Measurements from ENCODE around the gene SERINC2. TPM values are rescaled to one million over a fixed set of nuclear protein-coding genes. Genes with fewer than 3 reads are reported as not detected.

The SERINC2 gene
- total and polyA plus RNA-seq, 2 donors (not counting 1 experiment from before 2014, with no cell fraction given): 28.4 to 104 TPM

DNA sequence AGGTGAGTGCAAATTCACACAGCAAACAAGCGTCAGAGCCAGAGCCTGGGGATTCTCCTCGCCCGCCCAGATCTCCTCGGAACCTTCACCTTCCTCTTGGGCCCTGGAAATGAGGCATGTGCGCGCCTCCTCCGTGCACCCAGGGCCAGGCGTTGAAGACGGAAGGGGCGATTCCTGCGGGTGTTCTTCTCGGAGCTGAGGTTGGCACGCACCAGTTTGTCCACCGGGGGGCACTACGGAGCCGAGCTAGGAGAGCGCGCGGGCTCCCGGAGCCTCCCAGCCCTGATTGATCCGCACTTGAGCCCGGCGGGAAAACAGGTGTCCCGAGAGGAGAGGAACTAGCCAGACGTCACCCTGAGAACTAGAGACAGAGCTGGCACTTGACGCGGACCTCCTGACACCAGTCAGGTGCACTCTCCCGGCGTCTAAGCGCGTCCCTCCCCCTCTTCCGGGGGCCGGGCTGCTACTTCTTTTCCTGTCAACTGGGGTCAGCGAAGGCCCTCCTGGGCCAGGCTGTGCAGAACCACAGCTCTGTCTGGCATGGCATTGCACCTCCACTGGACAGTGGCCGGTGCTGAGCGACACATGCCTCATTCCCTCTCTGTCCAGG lies 18.3 kb upstream of the SERINC2 start:
- peak overlapping the region in 1 of 4 experiments; percentile 33 for H3K4me3 ChIP-seq (replicated peaks in 1 of 4; ENCODE audit: control extremely low read depth in 1 of 4, insufficient read depth in 1 of 4, low read depth in 3 of 4, low read length in 4 of 4)
- no peaks in the 10 kb centered on the region for H3K9me3 ChIP-seq (ENCODE audit: control insufficient read depth, insufficient read depth, low read depth, low read length)
- H2AFZ ChIP-seq (ENCODE audit: low read length): peak overlapping the region; percentile 9
- H4K20me1 ChIP-seq (ENCODE audit: control insufficient read depth, extremely low read depth, insufficient read depth, low read length): no peaks in the 10 kb centered on the region
- no peaks in the 10 kb centered on the region for H3K27me3 ChIP-seq (ENCODE audit: control insufficient read depth, insufficient read depth, low read length)
- no peak overlapping the region for H3K9ac ChIP-seq (ENCODE audit: insufficient read depth, low read length)
- no peaks in the 10 kb centered on the region for H3K36me3 ChIP-seq (ENCODE audit: control insufficient read depth, insufficient read depth, low read length)
- H3K4me2 ChIP-seq (ENCODE audit: extremely low read depth, insufficient read depth, low read length): peak overlapping the region; percentile 19
- no peak overlapping the region for H3K27ac ChIP-seq (ENCODE audit: insufficient read depth, low read length)
- H3K4me1 ChIP-seq (ENCODE audit: control insufficient read depth, extremely low read depth, insufficient read depth, low read length): peaks cover 21% of the 10 kb centered on the region
- peak; percentile 63 to 70 for DNase-seq (ENCODE audit: low read depth in 2 of 2)
- TF ChIP-seq CTCF (conservative IDR thresholded peaks at IDR 0.05 in 1 of 2, IDR thresholded peaks at IDR 0.05 in 1 of 2; ENCODE audit: low read depth in 1 of 2, low read length in 2 of 2) (peak; percentile 76 to 86), EZH2 (IDR thresholded peaks at IDR 0.05; ENCODE audit: low read length, missing control alignments) (no peak)
- no peaks in the 10 kb centered on the region for H3K79me2 ChIP-seq (ENCODE audit: control insufficient read depth, insufficient read depth, low read length)

DNA sequence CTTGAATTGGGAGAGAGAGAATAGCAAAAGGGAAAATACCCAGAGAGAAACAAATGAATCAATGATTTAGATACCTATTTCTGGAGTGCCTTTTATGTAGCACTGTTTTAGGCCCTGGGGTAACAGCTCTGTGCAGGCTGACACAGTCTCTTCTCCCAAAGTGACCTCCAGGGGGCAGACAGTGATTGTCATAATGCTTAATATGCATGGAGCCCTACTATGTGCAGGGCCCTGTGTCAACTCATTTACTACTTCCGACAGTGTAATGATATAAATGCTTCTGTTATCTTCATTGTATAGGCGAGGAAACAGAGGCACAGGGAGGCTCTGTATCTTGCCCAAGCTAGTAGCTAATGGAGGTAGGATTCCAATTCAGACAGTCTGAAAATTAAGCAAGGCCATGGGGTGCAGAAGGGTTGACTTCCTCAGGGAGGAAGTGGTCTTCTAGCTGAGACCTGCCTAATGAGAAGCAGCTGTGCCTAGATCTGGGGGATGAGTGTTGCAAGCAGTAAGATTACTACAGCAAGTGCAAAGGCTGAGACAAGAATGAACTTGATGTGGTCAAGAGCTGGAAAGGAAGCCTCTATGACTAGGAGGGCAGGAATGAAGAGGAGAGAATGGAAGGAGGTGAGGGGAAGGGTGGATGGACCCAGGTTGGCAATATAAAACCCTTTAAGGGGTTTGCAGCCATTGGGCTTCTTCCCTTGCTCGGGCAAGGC lies 16.2 kb upstream of the SERINC2 start:
- DNase-seq (ENCODE audit: low read depth in 2 of 2): peak; percentile 77 to 91
- Histone ChIP-seq H3K4me3 (replicated peaks in 1 of 4; ENCODE audit: control extremely low read depth in 1 of 4, insufficient read depth in 1 of 4, low read depth in 3 of 4, low read length in 4 of 4) (no peak overlapping the region), H3K9ac (ENCODE audit: insufficient read depth, low read length) (no peak overlapping the region), H3K4me2 (ENCODE audit: extremely low read depth, insufficient read depth, low read length) (peak overlapping the region; percentile 48), H4K20me1 (ENCODE audit: control insufficient read depth, extremely low read depth, insufficient read depth, low read length) (no peaks in the 10 kb centered on the region), H3K27me3 (ENCODE audit: control insufficient read depth, insufficient read depth, low read length) (no peaks in the 10 kb centered on the region), H3K79me2 (ENCODE audit: control insufficient read depth, insufficient read depth, low read length) (no peaks in the 10 kb centered on the region), H3K27ac (ENCODE audit: insufficient read depth, low read length) (peak overlapping the region; percentile 71), H3K4me1 (ENCODE audit: control insufficient read depth, extremely low read depth, insufficient read depth, low read length) (peaks cover 27% of the 10 kb centered on the region), H3K9me3 (ENCODE audit: control insufficient read depth, insufficient read depth, low read depth, low read length) (no peaks in the 10 kb centered on the region), H2AFZ (ENCODE audit: low read length) (no peak overlapping the region), H3K36me3 (ENCODE audit: control insufficient read depth, insufficient read depth, low read length) (no peaks in the 10 kb centered on the region)
- TF ChIP-seq EZH2 (IDR thresholded peaks at IDR 0.05; ENCODE audit: low read length, missing control alignments): no peak
- TF ChIP-seq CTCF (conservative IDR thresholded peaks at IDR 0.05 in 1 of 2, IDR thresholded peaks at IDR 0.05 in 1 of 2; ENCODE audit: low read depth in 1 of 2, low read length in 2 of 2): peak; percentile 39 to 50

DNA sequence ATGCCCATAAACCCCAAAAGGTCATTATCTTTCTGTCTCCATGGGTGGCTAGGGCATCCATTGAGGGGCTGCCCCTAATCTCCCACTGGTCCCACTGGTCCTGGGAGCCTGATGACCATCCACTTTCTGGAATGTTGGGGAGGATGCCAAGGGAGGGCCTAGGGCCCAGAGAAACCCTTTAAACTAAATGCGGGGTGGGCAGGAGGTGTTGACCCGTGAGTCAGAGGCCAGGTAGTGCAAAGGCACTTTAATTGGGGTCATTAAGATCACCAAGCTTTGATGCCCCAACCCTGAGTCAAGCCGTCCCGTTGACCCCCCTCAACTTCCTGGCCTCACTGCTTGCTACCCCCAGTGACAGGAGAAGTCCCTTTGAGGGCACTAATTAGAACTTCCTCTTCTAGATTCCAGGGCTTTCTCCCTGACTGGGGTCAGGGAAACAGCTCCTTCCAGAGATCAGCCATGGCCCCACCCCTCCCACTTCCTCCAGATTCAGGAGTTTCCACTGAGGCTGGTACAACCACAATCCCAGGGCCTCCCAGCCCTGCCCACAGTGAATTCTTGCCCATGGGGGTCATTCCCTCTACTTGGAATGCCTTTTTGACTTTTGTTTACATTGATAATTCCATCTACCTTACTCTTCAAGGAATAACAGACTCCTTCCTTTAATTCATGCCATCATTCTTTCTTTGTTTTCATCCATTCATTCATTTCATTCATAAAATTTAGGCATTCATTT lies 15.5 kb upstream of the SERINC2 start:
- no peak overlapping the region for H2AFZ ChIP-seq (ENCODE audit: low read length)
- TF ChIP-seq CTCF (conservative IDR thresholded peaks at IDR 0.05 in 1 of 2, IDR thresholded peaks at IDR 0.05 in 1 of 2; ENCODE audit: low read depth in 1 of 2, low read length in 2 of 2): no peak
- TF ChIP-seq EZH2 (IDR thresholded peaks at IDR 0.05; ENCODE audit: low read length, missing control alignments): no peak
- DNase-seq (ENCODE audit: low read depth in 2 of 2): peak in 1 of 2 donors; percentile 62
- peak overlapping the region; percentile 71 for H3K27ac ChIP-seq (ENCODE audit: insufficient read depth, low read length)
- no peaks in the 10 kb centered on the region for H3K36me3 ChIP-seq (ENCODE audit: control insufficient read depth, insufficient read depth, low read length)
- no peaks in the 10 kb centered on the region for H4K20me1 ChIP-seq (ENCODE audit: control insufficient read depth, extremely low read depth, insufficient read depth, low read length)
- no peak overlapping the region for H3K4me3 ChIP-seq (replicated peaks in 1 of 4; ENCODE audit: control extremely low read depth in 1 of 4, insufficient read depth in 1 of 4, low read depth in 3 of 4, low read length in 4 of 4)
- no peaks in the 10 kb centered on the region for H3K79me2 ChIP-seq (ENCODE audit: control insufficient read depth, insufficient read depth, low read length)
- peak overlapping the region; percentile 25 for H3K4me2 ChIP-seq (ENCODE audit: extremely low read depth, insufficient read depth, low read length)
- peaks cover 27% of the 10 kb centered on the region for H3K4me1 ChIP-seq (ENCODE audit: control insufficient read depth, extremely low read depth, insufficient read depth, low read length)
- no peak overlapping the region for H3K9ac ChIP-seq (ENCODE audit: insufficient read depth, low read length)
- no peaks in the 10 kb centered on the region for H3K9me3 ChIP-seq (ENCODE audit: control insufficient read depth, insufficient read depth, low read depth, low read length)
- no peaks in the 10 kb centered on the region for H3K27me3 ChIP-seq (ENCODE audit: control insufficient read depth, insufficient read depth, low read length)
